Mucosa of gallbladder (tissue), 1 donor: ENCODE results near the gene OR1E1. TPM values are rescaled to one million over a fixed set of nuclear protein-coding genes. Genes with fewer than 3 reads are reported as not detected.
"Not testable (repeated sequence)": the region's sequence is repeated elsewhere in the genome, so short reads cannot be mapped to it uniquely, and the experiment has no call there.

Experiments
- DNase-seq: peaks from one replicate; pipeline ENCODE4 v3.0.0-alpha.2; 2020; ENCODE audit warnings: low spot score
- total RNA-seq: library from RNA; stranded (reverse); gene quantifications from one replicate; pipeline ENCODE4 v1.2.1, GENCODE V29; 2021
- donor health status: DM: no; HTN: no; CAD: no.

Gene OR1E1
- not detected for total RNA-seq

GRCh38 chr17:3398310-3398709 is at the start of gene OR1E1:
TSS of gene OR1E1 (minus strand) at chr17:3398410. CDS start at chr17:3398410, 0 bp downstream.
- DNase-seq: no peak

- DNase-seq: no peak
These were observed 49.4 kb upstream of the OR1E1 start for GRCh38 chr17:3447625-3448024.

DNA sequence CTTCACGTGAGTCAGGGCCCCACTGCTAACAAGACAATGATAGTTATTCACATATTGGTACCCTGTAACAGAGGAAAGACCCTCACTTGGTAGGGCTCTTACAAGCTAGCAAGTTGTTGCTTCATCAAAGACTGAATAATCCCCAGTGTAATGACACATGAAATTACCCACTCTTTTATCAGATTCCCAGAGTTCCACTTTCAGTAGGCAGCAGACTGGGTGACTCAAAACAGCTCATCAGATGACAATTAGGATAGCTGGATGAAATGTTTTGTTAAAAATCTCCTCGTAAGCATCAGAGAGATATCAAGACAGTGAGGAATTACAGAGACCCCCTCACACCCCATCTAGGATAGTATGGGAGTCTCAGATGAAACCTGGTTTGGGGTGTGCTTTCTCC is 42.2 kb upstream of the OR1E1 start:
- no peak for DNase-seq

GRCh38 chr17:3438368-3438767 is 40.2 kb upstream of the OR1E1 start:
- no peak for DNase-seq

- DNase-seq: no peak
These were observed 35.5 kb upstream of the OR1E1 start, which contains the start of gene OR1E2 for GRCh38 chr17:3433741-3434140. TSS of gene OR1E2 (minus strand) at chr17:3433841. CDS start at chr17:3433841, 0 bp downstream.

DNA sequence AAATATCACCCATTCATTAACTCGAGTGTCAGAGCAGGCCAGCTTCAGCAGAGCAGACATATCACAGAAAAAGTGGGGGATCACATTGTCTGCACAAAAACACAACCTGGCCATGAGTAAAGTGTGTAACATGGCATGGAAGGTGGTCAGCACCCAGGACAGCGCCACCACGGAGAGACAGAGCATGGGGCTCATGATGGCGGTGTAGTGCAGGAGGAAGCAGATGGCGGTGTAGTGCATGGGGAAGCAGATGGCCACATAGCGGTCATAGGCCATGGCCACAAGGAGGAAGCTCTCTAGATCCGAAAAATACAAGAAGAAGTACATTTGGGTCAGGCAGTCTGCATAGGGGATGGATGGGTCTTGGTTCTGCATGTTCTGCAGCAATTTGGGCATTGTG is 35.0 kb upstream of the OR1E1 start:
- peak; percentile 15 for DNase-seq

DNA sequence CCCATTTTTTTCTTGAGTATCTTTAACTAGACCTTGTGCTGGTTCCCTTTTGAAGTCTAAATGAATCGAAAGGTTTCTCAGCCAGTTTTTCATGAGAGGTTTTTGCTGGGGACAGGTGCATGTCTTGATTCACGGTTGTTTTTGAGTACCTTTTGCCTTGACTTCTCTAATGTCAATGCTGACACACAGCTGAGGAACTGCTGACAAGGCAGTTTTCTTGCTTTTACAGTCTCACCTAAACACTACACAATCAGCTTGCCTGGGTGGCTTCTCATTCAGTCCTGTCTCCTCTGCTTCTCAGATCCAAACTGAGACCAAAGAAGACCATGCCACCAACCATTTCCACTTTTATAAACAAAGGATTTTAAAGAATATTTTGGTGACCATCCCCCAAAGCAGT is 20.0 kb upstream of the OR1E1 start:
- DNase-seq: no peak

DNA sequence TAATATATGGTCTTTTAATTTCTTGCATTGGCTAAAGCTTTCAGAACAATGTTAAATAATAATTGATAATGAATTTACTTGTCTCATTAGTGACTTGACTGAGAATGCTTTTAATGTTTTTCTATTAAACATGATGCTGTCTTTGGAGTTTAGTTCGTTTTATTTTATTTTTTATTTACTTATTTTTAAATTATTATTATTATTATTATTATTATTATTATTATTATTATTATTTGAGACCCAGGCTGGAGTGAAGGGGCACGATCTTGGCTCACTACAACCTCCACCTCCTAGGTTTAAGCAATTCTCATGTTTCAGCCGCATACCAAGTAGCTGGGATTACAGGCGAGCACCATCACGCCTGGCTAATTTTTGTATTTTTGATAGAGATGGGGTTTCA is 17.4 kb upstream of the OR1E1 start:
- DNase-seq: no peak

- not testable (repeated sequence) for DNase-seq
These were observed 14.0 kb upstream of the OR1E1 start for GRCh38 chr17:3412216-3412615.

DNA sequence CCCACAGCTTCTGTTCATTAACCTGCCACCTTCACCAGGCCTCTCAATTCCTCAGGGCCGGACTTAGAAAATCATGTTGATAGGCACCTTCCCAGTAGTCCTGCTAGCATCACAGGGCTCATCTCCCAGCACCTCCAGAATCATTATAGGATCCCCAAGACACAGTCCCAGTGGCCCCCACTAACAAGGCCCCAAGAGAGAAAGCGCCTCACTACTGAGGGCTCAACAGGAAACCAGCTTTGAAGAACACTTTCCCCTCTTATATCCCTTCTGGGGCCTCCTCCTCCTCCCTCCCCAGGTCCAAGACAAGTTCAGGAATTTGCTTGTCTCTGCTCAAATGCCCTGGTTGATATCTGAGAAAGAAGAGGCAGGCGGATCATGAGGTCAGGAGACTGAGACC is 12.9 kb upstream of the OR1E1 start, which contains the start of gene OR3A3:
Gene OR3A3 (plus strand): TSS at position 301 of the 400 bp plus-strand sequence.
- DNase-seq: no peak

DNA sequence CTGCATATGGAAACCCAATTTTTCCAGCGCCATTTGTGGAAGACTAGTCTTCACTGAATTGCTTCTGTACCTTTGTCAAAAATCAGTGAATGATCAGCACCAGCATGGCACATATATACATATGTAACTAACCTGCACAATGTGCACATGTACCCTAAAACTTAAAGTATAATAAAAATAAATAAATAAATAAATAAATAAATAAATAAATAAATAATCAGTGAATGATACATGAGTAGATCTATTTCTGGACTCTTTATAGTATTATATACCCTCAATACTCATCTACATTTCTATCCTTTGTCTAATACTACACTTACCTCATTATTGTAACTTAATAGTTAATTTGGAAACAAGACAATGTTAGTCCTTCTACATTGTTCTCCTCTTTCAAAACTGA is 5.6 kb upstream of the OR1E1 start:
- not testable (repeated sequence) for DNase-seq

- DNase-seq: no peak
These were observed 3.6 kb upstream of the OR1E1 start for GRCh38 chr17:3401786-3402185.

- no peak for DNase-seq
These were observed 1.8 kb upstream of the OR1E1 start for GRCh38 chr17:3400055-3400454.

- DNase-seq: not testable (repeated sequence)
These were observed 409 bp downstream of the OR1E1 start for GRCh38 chr17:3397801-3398200.

GRCh38 chr17:3389791-3390190 is 8.4 kb downstream of the OR1E1 start:
- no peak for DNase-seq

DNA sequence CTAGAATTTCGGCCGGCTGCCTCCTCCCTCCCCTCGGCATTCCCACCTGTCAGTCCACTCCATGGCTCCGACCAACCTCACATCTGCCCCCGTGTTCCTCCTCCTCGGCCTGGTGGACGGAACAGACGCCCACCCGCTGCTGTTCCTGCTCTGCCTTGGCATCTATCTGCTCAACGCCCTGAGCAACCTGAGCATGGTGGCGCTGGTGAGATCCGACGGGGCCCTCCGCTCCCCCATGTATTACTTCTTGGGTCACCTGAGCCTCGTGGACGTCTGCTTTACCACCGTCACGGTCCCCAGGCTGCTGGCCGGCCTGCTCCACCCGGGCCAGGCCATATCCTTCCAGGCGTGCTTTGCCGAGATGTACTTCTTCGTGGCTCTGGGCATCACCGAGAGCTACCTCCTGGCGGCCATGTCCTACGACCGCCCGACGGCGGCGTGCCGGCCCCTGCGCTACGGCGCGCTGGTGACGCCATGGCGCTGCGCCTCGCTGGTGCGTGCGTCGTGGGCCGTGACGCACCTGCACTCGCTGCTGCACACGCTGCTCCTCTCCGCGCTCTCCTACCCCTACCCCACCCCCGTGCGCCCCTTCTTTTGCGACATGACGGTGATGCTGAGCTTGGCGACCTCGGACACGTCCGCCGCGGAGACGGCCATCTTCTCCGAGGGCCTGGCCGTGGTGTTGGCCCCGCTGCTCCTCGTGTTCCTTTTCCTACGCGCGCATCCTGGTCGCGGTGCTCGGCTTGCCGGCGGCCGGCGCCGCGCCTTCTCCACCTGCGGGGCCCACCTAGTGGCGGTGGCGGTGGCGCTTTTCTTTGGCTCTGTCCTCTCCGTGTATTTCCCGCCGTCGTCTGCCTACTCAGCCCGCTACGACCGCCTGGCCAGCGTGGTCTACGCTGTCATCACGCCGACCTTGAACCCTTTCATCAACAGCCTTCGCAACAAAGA is 12.1 kb downstream of the OR1E1 start, which contains the start of gene OR3A2:
Gene OR3A2 (minus strand): TSS at position 440 of the 948 bp plus-strand sequence.
- no peak for DNase-seq

DNA sequence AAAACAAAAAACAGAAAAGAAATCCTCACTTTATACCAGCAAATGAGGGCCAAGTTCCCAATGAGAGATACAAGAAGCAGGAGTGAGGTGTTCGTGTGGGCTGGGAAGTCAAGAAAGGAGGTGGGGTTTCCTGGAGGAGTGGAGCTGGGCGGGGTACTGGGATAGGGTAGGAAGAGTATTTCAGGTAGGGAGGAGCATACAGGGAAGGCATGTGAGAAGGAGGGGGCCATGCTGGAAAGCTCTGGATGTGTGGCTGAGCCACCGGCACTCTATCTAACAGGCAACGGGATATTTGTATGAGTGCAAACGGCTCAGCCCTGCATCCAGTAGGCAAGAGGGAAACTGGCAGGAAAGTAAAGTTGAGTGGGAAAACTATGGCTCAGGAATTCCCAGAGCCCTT is 16.3 kb downstream of the OR1E1 start:
- DNase-seq: no peak

- DNase-seq: no peak
These were observed 19.9 kb downstream of the OR1E1 start for GRCh38 chr17:3378321-3378720.

GRCh38 chr17:3371167-3371566 is 27.0 kb downstream of the OR1E1 start:
- not testable (repeated sequence) for DNase-seq
